ENCODE data around the gene CLNS1A.

The CLNS1A gene

DNA sequence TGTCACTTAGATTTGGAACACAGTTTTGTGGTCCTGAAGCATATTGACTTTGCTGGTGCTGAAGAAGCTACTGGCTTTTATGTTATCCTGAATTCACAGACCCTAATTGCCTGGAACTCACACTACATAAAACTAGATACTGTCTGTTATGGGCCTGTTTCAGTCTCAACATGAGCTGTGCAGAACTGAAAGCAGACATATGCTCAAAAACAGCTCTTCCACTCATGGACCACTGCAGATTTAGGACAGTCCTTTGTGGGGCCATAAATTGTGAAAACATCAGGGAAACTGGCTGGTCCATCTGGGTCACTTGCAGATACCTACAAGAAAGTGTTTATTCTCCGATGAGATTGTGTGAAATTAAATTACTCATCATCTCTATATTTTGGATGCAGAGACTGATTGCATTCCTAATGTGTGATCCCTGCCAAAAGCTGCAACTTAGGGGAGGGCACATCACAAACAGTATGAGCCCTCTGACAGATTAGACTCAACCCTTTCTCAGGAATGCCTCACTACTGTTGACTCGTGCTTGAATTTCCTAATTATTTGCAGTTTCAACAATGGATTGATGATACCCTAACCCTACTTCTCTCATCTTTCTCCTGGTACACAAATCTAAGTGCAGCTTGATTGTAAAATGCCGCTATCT is 10.2 kb upstream of the CLNS1A start:
- TF ChIP-seq, protein P1, sequence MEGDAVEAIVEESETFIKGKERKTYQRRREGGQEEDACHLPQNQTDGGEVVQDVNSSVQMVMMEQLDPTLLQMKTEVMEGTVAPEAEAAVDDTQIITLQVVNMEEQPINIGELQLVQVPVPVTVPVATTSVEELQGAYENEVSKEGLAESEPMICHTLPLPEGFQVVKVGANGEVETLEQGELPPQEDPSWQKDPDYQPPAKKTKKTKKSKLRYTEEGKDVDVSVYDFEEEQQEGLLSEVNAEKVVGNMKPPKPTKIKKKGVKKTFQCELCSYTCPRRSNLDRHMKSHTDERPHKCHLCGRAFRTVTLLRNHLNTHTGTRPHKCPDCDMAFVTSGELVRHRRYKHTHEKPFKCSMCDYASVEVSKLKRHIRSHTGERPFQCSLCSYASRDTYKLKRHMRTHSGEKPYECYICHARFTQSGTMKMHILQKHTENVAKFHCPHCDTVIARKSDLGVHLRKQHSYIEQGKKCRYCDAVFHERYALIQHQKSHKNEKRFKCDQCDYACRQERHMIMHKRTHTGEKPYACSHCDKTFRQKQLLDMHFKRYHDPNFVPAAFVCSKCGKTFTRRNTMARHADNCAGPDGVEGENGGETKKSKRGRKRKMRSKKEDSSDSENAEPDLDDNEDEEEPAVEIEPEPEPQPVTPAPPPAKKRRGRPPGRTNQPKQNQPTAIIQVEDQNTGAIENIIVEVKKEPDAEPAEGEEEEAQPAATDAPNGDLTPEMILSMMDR (IDR thresholded peaks at IDR 0.05; ENCODE audit: low read depth, low read length, poor library complexity, severe bottlenecking), result no peak
- TF ChIP-seq EZH2phosphoT487 (IDR thresholded peaks at IDR 0.05; ENCODE audit: borderline replicate concordance, low read length), result no peak
- H3K27ac ChIP-seq (ENCODE audit: low read depth, low read length), result no peak overlapping the region
- no peaks in the 10 kb centered on the region for H3K27me3 ChIP-seq (ENCODE audit: control insufficient read depth, low read length)
- H3K9me2 ChIP-seq (replicated peaks; ENCODE audit: control insufficient read depth, low read length), result no peaks in the 10 kb centered on the region
- H3K36me3 ChIP-seq (ENCODE audit: control insufficient read depth, low read length), result no peaks in the 10 kb centered on the region
- no peak overlapping the region for H3K4me2 ChIP-seq (ENCODE audit: low read length)
- H3K79me2 ChIP-seq (ENCODE audit: control insufficient read depth, low read length), result no peaks in the 10 kb centered on the region
- no peaks in the 10 kb centered on the region for H3K9me3 ChIP-seq (ENCODE audit: control insufficient read depth, insufficient read depth, low read length)
- H3F3A ChIP-seq (ENCODE audit: control insufficient read depth, insufficient read depth), result no peaks in the 10 kb centered on the region
- no peak overlapping the region for H3K4me3 ChIP-seq (ENCODE audit: low read length)
- no peaks in the 10 kb centered on the region for H4K20me1 ChIP-seq (ENCODE audit: control insufficient read depth, insufficient read depth, low read depth, low read length)
- H3K4me1 ChIP-seq (ENCODE audit: control insufficient read depth, low read length), result peaks cover 11% of the 10 kb centered on the region

DNA sequence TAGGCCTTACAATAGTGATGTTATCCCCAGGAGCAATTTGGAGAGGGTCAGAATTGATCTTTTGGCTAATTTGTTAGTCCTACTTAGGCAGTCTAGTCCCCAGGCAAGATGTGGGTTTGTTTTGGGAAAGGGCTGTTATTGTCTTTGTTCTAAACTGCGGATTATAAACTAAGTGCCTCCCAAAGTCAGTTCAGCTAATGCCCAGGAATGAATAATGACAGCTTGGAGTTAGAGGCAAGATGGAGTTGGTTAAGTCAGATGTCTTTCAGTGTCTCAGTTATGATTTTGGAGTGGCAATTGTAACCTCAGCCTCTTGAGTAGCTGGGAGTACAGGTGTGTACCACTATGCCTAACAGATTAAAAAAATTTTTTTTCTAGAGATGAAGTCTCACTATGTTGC is 7.3 kb upstream of the CLNS1A start:
- Histone ChIP-seq H3K4me1 (ENCODE audit: control insufficient read depth, low read length) (peaks cover 11% of the 10 kb centered on the region), H4K20me1 (ENCODE audit: control insufficient read depth, insufficient read depth, low read depth, low read length) (no peaks in the 10 kb centered on the region), H3K27ac (ENCODE audit: low read depth, low read length) (no peak overlapping the region), H3K27me3 (ENCODE audit: control insufficient read depth, low read length) (no peaks in the 10 kb centered on the region), H3K79me2 (ENCODE audit: control insufficient read depth, low read length) (no peaks in the 10 kb centered on the region), H3K4me2 (ENCODE audit: low read length) (no peak overlapping the region), H3K9me3 (ENCODE audit: control insufficient read depth, insufficient read depth, low read length) (no peaks in the 10 kb centered on the region), H3K9me2 (replicated peaks; ENCODE audit: control insufficient read depth, low read length) (no peaks in the 10 kb centered on the region), H3K4me3 (ENCODE audit: low read length) (no peak overlapping the region), H3F3A (ENCODE audit: control insufficient read depth, insufficient read depth) (no peaks in the 10 kb centered on the region), H3K36me3 (ENCODE audit: control insufficient read depth, low read length) (no peaks in the 10 kb centered on the region)
- no peak for TF ChIP-seq EZH2phosphoT487 (IDR thresholded peaks at IDR 0.05; ENCODE audit: borderline replicate concordance, low read length)
- TF ChIP-seq, protein P1 (IDR thresholded peaks at IDR 0.05; ENCODE audit: low read depth, low read length, poor library complexity, severe bottlenecking), result no peak

DNA sequence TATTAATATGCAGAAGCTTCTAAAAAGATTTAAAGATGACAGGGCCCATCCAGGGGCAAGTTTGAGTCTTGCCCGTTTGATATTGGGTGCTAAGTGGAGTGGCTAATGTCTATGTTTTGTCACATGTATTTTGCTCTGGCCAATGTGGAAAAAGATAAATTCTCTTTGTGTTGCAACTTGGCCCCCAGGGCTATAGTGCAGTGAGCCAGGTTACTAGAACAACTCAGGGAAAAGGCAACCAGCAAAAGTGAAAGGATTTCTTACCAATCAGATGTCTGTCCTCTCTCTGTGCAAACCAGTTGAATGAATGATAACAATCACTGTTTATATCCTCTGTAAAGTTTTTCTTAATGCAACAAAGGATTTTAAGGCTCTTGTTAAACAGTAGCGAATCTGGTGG is 4.6 kb upstream of the CLNS1A start:
- no peak overlapping the region for H3K27ac ChIP-seq (ENCODE audit: low read depth, low read length)
- TF ChIP-seq, protein P1 (IDR thresholded peaks at IDR 0.05; ENCODE audit: low read depth, low read length, poor library complexity, severe bottlenecking), result no peak
- TF ChIP-seq EZH2phosphoT487 (IDR thresholded peaks at IDR 0.05; ENCODE audit: borderline replicate concordance, low read length), result no peak

More for the DNA sequence above, 4.6 kb upstream of the CLNS1A start:
- H3F3A ChIP-seq (ENCODE audit: control insufficient read depth, insufficient read depth), result no peaks in the 10 kb centered on the region
- no peak overlapping the region for H3K4me2 ChIP-seq (ENCODE audit: low read length)
- no peaks in the 10 kb centered on the region for H3K27me3 ChIP-seq (ENCODE audit: control insufficient read depth, low read length)
- no peaks in the 10 kb centered on the region for H3K36me3 ChIP-seq (ENCODE audit: control insufficient read depth, low read length)
- no peaks in the 10 kb centered on the region for H4K20me1 ChIP-seq (ENCODE audit: control insufficient read depth, insufficient read depth, low read depth, low read length)
- no peaks in the 10 kb centered on the region for H3K9me2 ChIP-seq (replicated peaks; ENCODE audit: control insufficient read depth, low read length)
- peaks cover 19% of the 10 kb centered on the region for H3K4me1 ChIP-seq (ENCODE audit: control insufficient read depth, low read length)
- peaks cover 12% of the 10 kb centered on the region for H3K79me2 ChIP-seq (ENCODE audit: control insufficient read depth, low read length)
- H3K4me3 ChIP-seq (ENCODE audit: low read length), result no peak overlapping the region
- H3K9me3 ChIP-seq (ENCODE audit: control insufficient read depth, insufficient read depth, low read length), result no peaks in the 10 kb centered on the region
